ENCODE data around the gene MEIS1.

DNA sequence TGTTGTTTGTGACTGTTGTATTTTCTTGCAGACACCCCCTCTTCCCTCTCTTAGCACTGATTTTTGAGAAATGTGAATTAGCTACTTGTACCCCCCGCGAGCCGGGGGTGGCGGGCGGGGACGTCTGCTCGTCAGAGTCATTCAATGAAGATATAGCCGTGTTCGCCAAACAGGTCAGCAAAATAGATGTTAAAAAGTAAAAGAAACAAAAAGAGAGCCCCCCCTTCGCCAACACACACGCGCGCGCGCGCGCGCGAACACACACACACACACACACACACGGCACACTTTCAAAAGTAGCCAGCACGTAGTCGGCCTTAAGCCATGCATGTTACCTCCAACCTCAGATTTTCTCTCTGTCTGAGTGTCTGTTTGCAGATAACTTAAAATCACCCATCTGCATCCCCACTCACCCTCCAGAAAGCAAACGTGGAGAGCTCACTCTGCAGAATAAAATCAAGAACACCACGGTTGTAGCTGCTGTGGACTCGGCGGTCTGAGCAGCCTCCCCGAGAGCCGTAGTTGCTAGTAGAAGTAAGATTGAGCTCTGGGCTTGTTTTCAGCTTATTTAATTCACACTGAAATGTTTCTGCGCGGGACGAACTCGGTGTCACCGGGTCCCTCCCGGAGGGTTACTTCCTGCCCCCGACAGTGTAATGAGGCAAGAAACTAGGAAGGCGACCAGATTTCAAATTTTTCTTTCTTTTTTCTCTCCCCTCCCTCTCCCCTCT is 5.1 kb downstream of the MEIS1 start:
- TF ChIP-seq, protein P1, sequence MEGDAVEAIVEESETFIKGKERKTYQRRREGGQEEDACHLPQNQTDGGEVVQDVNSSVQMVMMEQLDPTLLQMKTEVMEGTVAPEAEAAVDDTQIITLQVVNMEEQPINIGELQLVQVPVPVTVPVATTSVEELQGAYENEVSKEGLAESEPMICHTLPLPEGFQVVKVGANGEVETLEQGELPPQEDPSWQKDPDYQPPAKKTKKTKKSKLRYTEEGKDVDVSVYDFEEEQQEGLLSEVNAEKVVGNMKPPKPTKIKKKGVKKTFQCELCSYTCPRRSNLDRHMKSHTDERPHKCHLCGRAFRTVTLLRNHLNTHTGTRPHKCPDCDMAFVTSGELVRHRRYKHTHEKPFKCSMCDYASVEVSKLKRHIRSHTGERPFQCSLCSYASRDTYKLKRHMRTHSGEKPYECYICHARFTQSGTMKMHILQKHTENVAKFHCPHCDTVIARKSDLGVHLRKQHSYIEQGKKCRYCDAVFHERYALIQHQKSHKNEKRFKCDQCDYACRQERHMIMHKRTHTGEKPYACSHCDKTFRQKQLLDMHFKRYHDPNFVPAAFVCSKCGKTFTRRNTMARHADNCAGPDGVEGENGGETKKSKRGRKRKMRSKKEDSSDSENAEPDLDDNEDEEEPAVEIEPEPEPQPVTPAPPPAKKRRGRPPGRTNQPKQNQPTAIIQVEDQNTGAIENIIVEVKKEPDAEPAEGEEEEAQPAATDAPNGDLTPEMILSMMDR (IDR thresholded peaks at IDR 0.05; ENCODE audit: low read depth, low read length, poor library complexity, severe bottlenecking), result no peak
- TF ChIP-seq EZH2phosphoT487 (IDR thresholded peaks at IDR 0.05; ENCODE audit: borderline replicate concordance, low read length), result no peak
